ENCODE measurements around the gene PKLR. TPM values are rescaled to one million over a fixed set of nuclear protein-coding genes. Genes with fewer than 3 reads are reported as not detected.

PKLR gene
- total RNA-seq, 4 donors from 2014 or later: not detected

DNA sequence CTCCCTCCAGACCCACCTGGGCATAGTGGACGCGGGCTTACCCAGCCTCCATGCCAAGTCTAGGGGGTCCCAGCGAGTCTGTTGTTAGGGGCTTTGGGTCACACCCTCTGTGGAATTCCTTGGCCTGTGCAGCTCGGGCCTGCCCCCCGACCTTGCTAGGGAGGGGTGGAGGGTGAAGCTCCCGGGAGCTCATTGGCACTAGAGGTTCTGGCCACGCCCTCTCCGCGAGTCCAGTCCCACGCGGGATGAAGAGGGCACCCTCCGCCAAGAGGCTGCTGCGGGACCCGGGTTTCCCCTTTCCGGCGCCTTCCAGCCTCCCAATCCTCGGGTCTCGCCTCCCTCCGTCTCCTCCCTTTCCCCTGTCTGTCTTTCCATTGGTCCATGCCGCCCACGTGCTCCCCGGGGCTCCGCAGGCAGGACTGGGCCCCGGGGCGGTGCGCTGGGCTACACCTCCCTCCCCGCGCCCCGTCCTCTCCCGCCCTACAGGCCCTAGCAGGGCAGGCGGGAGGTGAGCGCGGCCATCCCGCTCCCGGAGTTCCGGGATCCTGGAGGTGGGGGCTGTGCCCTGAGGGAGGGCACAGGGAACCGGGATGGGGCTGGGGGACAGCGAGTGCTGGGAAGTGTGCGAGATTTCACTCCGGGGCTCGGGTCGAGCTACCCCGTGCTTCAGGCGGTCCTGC lies 22.9 kb upstream of the PKLR start:
- H3K27me3 ChIP-seq: no peaks in the 10 kb centered on the region
- 1 to 2% methylated on average over 26 to 27 of the region's 44 CpGs for WGBS, 2 donors
- H3K36me3 ChIP-seq: peaks cover 0 to 10% of the 10 kb centered on the region in 2 donors
- H3K9me3 ChIP-seq: no peaks in the 10 kb centered on the region
- TF ChIP-seq POLR2A (IDR thresholded peaks at IDR 0.05): peak in 1 of 2 donors; percentile 77
- TF ChIP-seq, protein P1, sequence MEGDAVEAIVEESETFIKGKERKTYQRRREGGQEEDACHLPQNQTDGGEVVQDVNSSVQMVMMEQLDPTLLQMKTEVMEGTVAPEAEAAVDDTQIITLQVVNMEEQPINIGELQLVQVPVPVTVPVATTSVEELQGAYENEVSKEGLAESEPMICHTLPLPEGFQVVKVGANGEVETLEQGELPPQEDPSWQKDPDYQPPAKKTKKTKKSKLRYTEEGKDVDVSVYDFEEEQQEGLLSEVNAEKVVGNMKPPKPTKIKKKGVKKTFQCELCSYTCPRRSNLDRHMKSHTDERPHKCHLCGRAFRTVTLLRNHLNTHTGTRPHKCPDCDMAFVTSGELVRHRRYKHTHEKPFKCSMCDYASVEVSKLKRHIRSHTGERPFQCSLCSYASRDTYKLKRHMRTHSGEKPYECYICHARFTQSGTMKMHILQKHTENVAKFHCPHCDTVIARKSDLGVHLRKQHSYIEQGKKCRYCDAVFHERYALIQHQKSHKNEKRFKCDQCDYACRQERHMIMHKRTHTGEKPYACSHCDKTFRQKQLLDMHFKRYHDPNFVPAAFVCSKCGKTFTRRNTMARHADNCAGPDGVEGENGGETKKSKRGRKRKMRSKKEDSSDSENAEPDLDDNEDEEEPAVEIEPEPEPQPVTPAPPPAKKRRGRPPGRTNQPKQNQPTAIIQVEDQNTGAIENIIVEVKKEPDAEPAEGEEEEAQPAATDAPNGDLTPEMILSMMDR (IDR thresholded peaks at IDR 0.05): no peak
- DNase-seq: peak; percentile 97
- H3K4me3 ChIP-seq (replicated peaks in 1 of 3): peak overlapping the region; percentile 66 to 84 (median 84)
- peak overlapping the region; percentile 80 to 97 (median 92) for H3K27ac ChIP-seq
- peaks cover 30 to 33% of the 10 kb centered on the region in 2 donors for H3K4me1 ChIP-seq
- intact Hi-C loops (cut with DNase I): loop anchor here (5.0 kb wide), 2 partner anchors 47 to 67 kb away; partner anchors contain the start of genes ENTREP3 and HCN3

DNA sequence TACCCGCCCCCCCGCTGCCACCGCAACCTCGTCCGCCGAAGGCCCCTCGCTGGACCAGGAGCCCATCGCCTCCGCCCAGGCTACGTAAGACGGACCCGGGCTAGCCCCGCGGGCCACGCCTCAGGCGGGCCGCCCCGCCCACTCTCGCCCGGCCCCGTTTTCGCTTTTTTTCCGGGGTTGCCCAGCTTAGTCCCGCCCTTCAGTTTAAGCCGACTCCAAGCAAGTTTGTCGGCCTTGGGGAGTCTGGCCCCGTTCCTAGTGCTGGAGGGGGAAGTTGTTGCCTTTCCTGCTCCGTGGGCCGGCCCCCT lies 22.4 kb upstream of the PKLR start:
- intact Hi-C loops (cut with DNase I): loop anchor here (5.0 kb wide), 2 partner anchors 46 to 66 kb away; partner anchors contain the start of genes ENTREP3 and HCN3
- peaks cover 0 to 10% of the 10 kb centered on the region in 2 donors for H3K36me3 ChIP-seq
- peak overlapping the region; percentile 48 to 84 (median 84) for H3K4me3 ChIP-seq (replicated peaks in 1 of 3)
- no peaks in the 10 kb centered on the region for H3K9me3 ChIP-seq
- TF ChIP-seq, protein P1 (IDR thresholded peaks at IDR 0.05): no peak
- no peak for TF ChIP-seq POLR2A (IDR thresholded peaks at IDR 0.05)
- H3K4me1 ChIP-seq: peaks cover 30 to 33% of the 10 kb centered on the region in 2 donors
- peak overlapping the region; percentile 80 to 97 (median 92) for H3K27ac ChIP-seq
- no peaks in the 10 kb centered on the region for H3K27me3 ChIP-seq
- peak; percentile 87 to 88 for DNase-seq
- 0% methylated on average over 3 to 11 of the region's 29 CpGs for WGBS, 2 donors

DNA sequence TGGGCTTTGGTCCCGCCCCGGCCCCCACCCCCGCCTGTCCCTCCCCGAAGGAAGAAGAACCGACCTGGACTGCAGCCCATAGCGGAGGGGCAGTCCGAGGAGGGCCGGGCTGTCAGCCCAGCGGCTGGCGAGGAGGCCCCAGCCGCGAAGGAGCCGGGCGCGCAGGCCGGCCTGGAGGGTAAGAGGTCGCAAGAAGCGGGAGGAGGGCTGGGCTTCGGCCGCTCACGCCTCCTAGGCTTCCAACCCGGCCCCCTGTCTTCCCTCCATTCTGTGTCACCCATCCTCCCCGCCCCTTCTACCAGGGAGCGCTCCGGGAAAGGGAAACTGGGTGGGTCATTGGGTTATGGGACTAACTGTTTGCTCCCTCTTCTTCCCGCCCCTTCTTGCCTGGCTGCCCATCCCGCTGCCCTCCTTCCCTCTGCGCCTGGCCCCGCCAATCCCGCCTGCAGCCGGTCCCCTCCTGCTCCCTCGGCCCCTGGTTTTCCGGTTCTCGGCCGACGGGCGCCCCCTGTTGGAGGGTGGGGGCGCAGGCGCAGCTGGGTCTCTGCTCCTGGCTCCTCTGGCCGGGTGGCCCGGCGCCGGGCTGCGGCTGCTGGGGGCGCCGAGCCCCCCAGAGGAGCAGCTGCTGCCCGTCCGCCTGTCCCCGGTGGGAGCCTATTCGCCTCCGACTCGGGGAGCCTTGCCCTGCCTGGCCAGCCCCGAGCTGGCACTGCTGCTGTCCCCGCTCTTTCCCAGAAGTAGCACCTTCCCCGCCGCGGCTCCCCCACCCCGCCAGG lies 21.9 kb upstream of the PKLR start:
- WGBS, 2 donors: 0 to 1% methylated on average over 22 to 25 of the region's 58 CpGs
- Histone ChIP-seq H3K27me3 (no peaks in the 10 kb centered on the region), H3K9me3 (no peaks in the 10 kb centered on the region), H3K36me3 (peaks cover 0 to 10% of the 10 kb centered on the region in 2 donors), H3K4me3 (replicated peaks in 1 of 3) (peak overlapping the region; percentile 48 to 84 (median 84)), H3K27ac (peak overlapping the region; percentile 80 to 97 (median 92)), H3K4me1 (peaks cover 30 to 33% of the 10 kb centered on the region in 2 donors)
- intact Hi-C loops (cut with DNase I): loop anchor here (5.0 kb wide), 2 partner anchors 46 to 66 kb away; partner anchors contain the start of genes ENTREP3 and HCN3
- peak; percentile 85 to 90 for DNase-seq
- peak in 1 of 2 donors; percentile 28 for TF ChIP-seq POLR2A (IDR thresholded peaks at IDR 0.05)
- TF ChIP-seq, protein P1 (IDR thresholded peaks at IDR 0.05): peak; percentile 72 to 96 (median 94)

DNA sequence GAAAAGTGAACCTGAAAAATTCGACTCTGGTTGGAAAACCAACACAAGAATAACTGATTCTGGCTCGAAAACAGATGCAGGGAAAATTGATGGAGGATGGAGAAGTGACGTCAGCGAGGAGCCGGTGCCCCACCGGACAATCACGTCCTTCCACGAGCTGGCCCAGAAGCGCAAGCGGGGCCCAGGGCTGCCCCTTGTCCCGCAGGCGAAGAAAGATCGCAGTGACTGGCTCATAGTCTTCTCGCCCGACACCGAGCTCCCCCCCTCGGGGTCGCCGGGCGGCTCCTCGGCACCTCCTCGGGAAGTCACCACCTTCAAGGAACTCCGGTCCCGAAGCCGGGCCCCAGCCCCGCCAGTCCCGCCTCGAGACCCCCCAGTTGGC lies 21.3 kb upstream of the PKLR start:
- H3K4me1 ChIP-seq: peaks cover 30 to 33% of the 10 kb centered on the region in 2 donors
- H3K27me3 ChIP-seq: no peaks in the 10 kb centered on the region
- H3K36me3 ChIP-seq: peaks cover 0 to 10% of the 10 kb centered on the region in 2 donors
- TF ChIP-seq POLR2A (IDR thresholded peaks at IDR 0.05): no peak
- TF ChIP-seq, protein P1 (IDR thresholded peaks at IDR 0.05): no peak
- intact Hi-C loops (cut with DNase I): loop anchor here (5.0 kb wide), 2 partner anchors 45 to 65 kb away; partner anchors contain the start of genes ENTREP3 and HCN3
- H3K9me3 ChIP-seq: no peaks in the 10 kb centered on the region
- DNase-seq: peak; percentile 18 to 30
- peak overlapping the region in 1 of 3 donors; percentile 84 for H3K4me3 ChIP-seq (replicated peaks in 1 of 3)
- peak overlapping the region; percentile 66 to 97 (median 92) for H3K27ac ChIP-seq
- 4 to 7% methylated on average over 13 to 22 of the region's 28 CpGs for WGBS, 2 donors
